ENCODE data around the gene BCL10. TPM values are rescaled to one million over a fixed set of nuclear protein-coding genes. Genes with fewer than 3 reads are reported as not detected.

The BCL10 gene
- total RNA-seq, 1 experiment from 2014 or later = 6.7 TPM

- in situ Hi-C loops (cut with HindIII; ENCODE audit: low sequenced_read_pairs) = loop anchor here (25.0 kb wide), 1 partner anchor 581 kb away; no protein-coding TSS in a partner anchor
- DNase-seq (ENCODE audit: low spot score) = no peak
Measured at GRCh38 chr1:85306236-85306635, 29.8 kb upstream of the BCL10 start.

GRCh38 chr1:85303440-85304162 lies 27.2 kb upstream of the BCL10 start:
- in situ Hi-C loops (cut with HindIII; ENCODE audit: low sequenced_read_pairs) = loop anchor here (25.0 kb wide), 1 partner anchor 584 kb away; no protein-coding TSS in a partner anchor

GRCh38 chr1:85300140-85300539 lies 23.7 kb upstream of the BCL10 start:
- in situ Hi-C loops (cut with HindIII; ENCODE audit: low sequenced_read_pairs) = loop anchor here (25.0 kb wide), 1 partner anchor 587 kb away; no protein-coding TSS in a partner anchor

More at GRCh38 chr1:85303440-85304162, 27.2 kb upstream of the BCL10 start:
- DNase-seq (ENCODE audit: low spot score) = no peak

GRCh38 chr1:85297855-85298629 lies 21.6 kb upstream of the BCL10 start:
- DNase-seq (ENCODE audit: low spot score) = no peak
- in situ Hi-C loops (cut with HindIII; ENCODE audit: low sequenced_read_pairs) = no loop called here

More at GRCh38 chr1:85300140-85300539, 23.7 kb upstream of the BCL10 start:
- DNase-seq (ENCODE audit: low spot score) = no peak

- no peak for DNase-seq (ENCODE audit: low spot score)
- in situ Hi-C loops (cut with HindIII; ENCODE audit: low sequenced_read_pairs) = no loop called here
Measured at GRCh38 chr1:85297538-85297854, 21.1 kb upstream of the BCL10 start.

GRCh38 chr1:85296980-85297379 lies 20.5 kb upstream of the BCL10 start:
- no peak for DNase-seq (ENCODE audit: low spot score)
- in situ Hi-C loops (cut with HindIII; ENCODE audit: low sequenced_read_pairs) = no loop called here

GRCh38 chr1:85295654-85296053 lies 19.2 kb upstream of the BCL10 start:
- in situ Hi-C loops (cut with HindIII; ENCODE audit: low sequenced_read_pairs) = no loop called here
- no peak for DNase-seq (ENCODE audit: low spot score)

- in situ Hi-C loops (cut with HindIII; ENCODE audit: low sequenced_read_pairs) = no loop called here
- DNase-seq (ENCODE audit: low spot score) = no peak
Measured at GRCh38 chr1:85295006-85295431, 18.6 kb upstream of the BCL10 start.

- in situ Hi-C loops (cut with HindIII; ENCODE audit: low sequenced_read_pairs) = no loop called here
Measured at GRCh38 chr1:85290826-85291225, 14.4 kb upstream of the BCL10 start.

GRCh38 chr1:85289848-85290335 lies 13.5 kb upstream of the BCL10 start:
- in situ Hi-C loops (cut with HindIII; ENCODE audit: low sequenced_read_pairs) = no loop called here
- DNase-seq (ENCODE audit: low spot score) = no peak

More at GRCh38 chr1:85290826-85291225, 14.4 kb upstream of the BCL10 start:
- no peak for DNase-seq (ENCODE audit: low spot score)

- DNase-seq (ENCODE audit: low spot score) = no peak
- in situ Hi-C loops (cut with HindIII; ENCODE audit: low sequenced_read_pairs) = no loop called here
Measured at GRCh38 chr1:85289207-85289847, 12.9 kb upstream of the BCL10 start.

- DNase-seq (ENCODE audit: low spot score) = no peak
- in situ Hi-C loops (cut with HindIII; ENCODE audit: low sequenced_read_pairs) = no loop called here
Measured at GRCh38 chr1:85284202-85284601, 7.8 kb upstream of the BCL10 start.

GRCh38 chr1:85283475-85284199 lies 7.2 kb upstream of the BCL10 start:
- in situ Hi-C loops (cut with HindIII; ENCODE audit: low sequenced_read_pairs) = no loop called here
- no peak for DNase-seq (ENCODE audit: low spot score)

GRCh38 chr1:85282424-85282823 lies 6.0 kb upstream of the BCL10 start:
- in situ Hi-C loops (cut with HindIII; ENCODE audit: low sequenced_read_pairs) = no loop called here
- no peak for DNase-seq (ENCODE audit: low spot score)

- DNase-seq (ENCODE audit: low spot score) = no peak
- in situ Hi-C loops (cut with HindIII; ENCODE audit: low sequenced_read_pairs) = no loop called here
Measured at GRCh38 chr1:85280636-85281035, 4.2 kb upstream of the BCL10 start.

- in situ Hi-C loops (cut with HindIII; ENCODE audit: low sequenced_read_pairs) = no loop called here
- DNase-seq (ENCODE audit: low spot score) = no peak
Measured at GRCh38 chr1:85279458-85280080, 3.1 kb upstream of the BCL10 start.

- no peak for DNase-seq (ENCODE audit: low spot score)
Measured at GRCh38 chr1:85278853-85279314, 2.5 kb upstream of the BCL10 start.

GRCh38 chr1:85277802-85278201 lies 1.4 kb upstream of the BCL10 start:
- DNase-seq (ENCODE audit: low spot score) = no peak
- in situ Hi-C loops (cut with HindIII; ENCODE audit: low sequenced_read_pairs) = no loop called here

More at GRCh38 chr1:85278853-85279314, 2.5 kb upstream of the BCL10 start:
- in situ Hi-C loops (cut with HindIII; ENCODE audit: low sequenced_read_pairs) = no loop called here
